SK-N-SH (cell line): Measurements from ENCODE around the gene LSG1.

Source experiments
- CTCF ChIP-seq: fragments of 200-600 bp; sonication (generic); IDR thresholded peaks from 2 replicates; pipeline ENCODE4 v1.6.1; 2017; ENCODE audit warnings: antibody characterized with exemption, mild to moderate bottlenecking, moderate library complexity
- ELF1 ChIP-seq: IDR thresholded peaks from 2 replicates; pipeline ENCODE4 v1.4.0; 2012
- EP300 ChIP-seq, 2 experiments: IDR thresholded peaks; 2 replicates each; pipeline versions ENCODE4 v1.4.0 to v1.6.1; 2012; ENCODE audit warnings: borderline replicate concordance in 1 of 2, low read depth in 1 of 2, low read length in 1 of 2
- FOXJ3 ChIP-seq: sonication (generic); formaldehyde crosslinking; IDR thresholded peaks from 2 replicates; pipeline ENCODE4 v1.5.1; 2020; ENCODE audit warnings: mild to moderate bottlenecking, missing genetic modification reagents
- GABPA ChIP-seq: IDR thresholded peaks from 2 replicates; pipeline ENCODE4 v1.4.0; 2012; ENCODE audit warnings: low read depth, mild to moderate bottlenecking
- JUND ChIP-seq: IDR thresholded peaks from 2 replicates; pipeline ENCODE4 v1.4.0; 2012
- MAX ChIP-seq: IDR thresholded peaks from 2 replicates; pipeline ENCODE4 v1.4.0; 2012; ENCODE audit warnings: low read depth
- MXI1 ChIP-seq: IDR thresholded peaks from 2 replicates; pipeline ENCODE4 v1.6.1; 2012; ENCODE audit warnings: mild to moderate bottlenecking, low read depth, low read length, improper control_type of control experiment
- PBX3 ChIP-seq: IDR thresholded peaks from 2 replicates; pipeline ENCODE4; 2012
- POLR2AphosphoS5 ChIP-seq: IDR thresholded peaks from 2 replicates; pipeline ENCODE4 v1.6.1; 2012; ENCODE audit warnings: low read depth, low read length
- RAD21 ChIP-seq: IDR thresholded peaks from 2 replicates; pipeline ENCODE4 v1.6.1; 2012; ENCODE audit warnings: mild to moderate bottlenecking, low read length
- RFX5 ChIP-seq: IDR thresholded peaks from 2 replicates; pipeline ENCODE4 v1.6.1; 2012; ENCODE audit warnings: mild to moderate bottlenecking, improper control_type of control experiment, low read length
- SIN3A ChIP-seq: IDR thresholded peaks from 2 replicates; pipeline ENCODE4 v1.6.1; 2012; ENCODE audit warnings: low read depth, mild to moderate bottlenecking, low read length, moderate library complexity, borderline replicate concordance
- TF ChIP-seq, protein P1 (sequence below): IDR thresholded peaks from 2 replicates; pipeline ENCODE4 v1.6.1; 2012; ENCODE audit warnings: mild to moderate bottlenecking, low read depth, low read length, moderate library complexity

GRCh38 chr3:194685718-194686413, 13.9 kb upstream of the LSG1 start, which contains the start of gene FAM43A:
- TF ChIP-seq PBX3 (0 out of 2 replicates have a peak, but pooled peaks have one; percentile 15), EP300 (IDR thresholded peaks at IDR 0.05; ENCODE audit: borderline replicate concordance in 1 of 2, low read depth in 1 of 2, low read length in 1 of 2) (peak in 1 of 2 experiments; percentile 17; a peak in 1 of 4 replicates), CTCF (peak; percentile 30), POLR2AphosphoS5 (peak; percentile 99), RFX5 (no peak), GABPA (peak; percentile 33; the same call in 1 of the 2 replicates), ELF1 (no peak), MXI1 (peak; percentile 43), SIN3A (peak; percentile 89; the same call in 1 of the 2 replicates), JUND (no peak; the same call in 1 of the 2 replicates), FOXJ3 (CRISPR knock-in tag) (0 out of 2 replicates have a peak, but pooled peaks have one; percentile 33), RAD21 (peak; percentile 30; the same call in 1 of the 2 replicates), MAX (peak; percentile 88)
- TF ChIP-seq, protein P1, sequence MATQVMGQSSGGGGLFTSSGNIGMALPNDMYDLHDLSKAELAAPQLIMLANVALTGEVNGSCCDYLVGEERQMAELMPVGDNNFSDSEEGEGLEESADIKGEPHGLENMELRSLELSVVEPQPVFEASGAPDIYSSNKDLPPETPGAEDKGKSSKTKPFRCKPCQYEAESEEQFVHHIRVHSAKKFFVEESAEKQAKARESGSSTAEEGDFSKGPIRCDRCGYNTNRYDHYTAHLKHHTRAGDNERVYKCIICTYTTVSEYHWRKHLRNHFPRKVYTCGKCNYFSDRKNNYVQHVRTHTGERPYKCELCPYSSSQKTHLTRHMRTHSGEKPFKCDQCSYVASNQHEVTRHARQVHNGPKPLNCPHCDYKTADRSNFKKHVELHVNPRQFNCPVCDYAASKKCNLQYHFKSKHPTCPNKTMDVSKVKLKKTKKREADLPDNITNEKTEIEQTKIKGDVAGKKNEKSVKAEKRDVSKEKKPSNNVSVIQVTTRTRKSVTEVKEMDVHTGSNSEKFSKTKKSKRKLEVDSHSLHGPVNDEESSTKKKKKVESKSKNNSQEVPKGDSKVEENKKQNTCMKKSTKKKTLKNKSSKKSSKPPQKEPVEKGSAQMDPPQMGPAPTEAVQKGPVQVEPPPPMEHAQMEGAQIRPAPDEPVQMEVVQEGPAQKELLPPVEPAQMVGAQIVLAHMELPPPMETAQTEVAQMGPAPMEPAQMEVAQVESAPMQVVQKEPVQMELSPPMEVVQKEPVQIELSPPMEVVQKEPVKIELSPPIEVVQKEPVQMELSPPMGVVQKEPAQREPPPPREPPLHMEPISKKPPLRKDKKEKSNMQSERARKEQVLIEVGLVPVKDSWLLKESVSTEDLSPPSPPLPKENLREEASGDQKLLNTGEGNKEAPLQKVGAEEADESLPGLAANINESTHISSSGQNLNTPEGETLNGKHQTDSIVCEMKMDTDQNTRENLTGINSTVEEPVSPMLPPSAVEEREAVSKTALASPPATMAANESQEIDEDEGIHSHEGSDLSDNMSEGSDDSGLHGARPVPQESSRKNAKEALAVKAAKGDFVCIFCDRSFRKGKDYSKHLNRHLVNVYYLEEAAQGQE, result peak; percentile 76; the same call in 1 of the 2 replicates
